RWPE2 (cell line): ENCODE data around the gene NEDD4L.
A peak's percentile ranks its signal among the peaks of the same experiment; 100 is the strongest.
"Not testable (repeated sequence)": the region's sequence is repeated elsewhere in the genome, so short reads cannot be mapped to it uniquely, and the experiment has no call there.

Experiments used
- ATAC-seq: fragments of 200-7000 bp; cut with Tn5 transposase; 3 replicates; pipeline ENCODE4 v1.9.1; 2021; ENCODE audit warnings: low read depth
- DNase-seq: peaks from one replicate; pipeline ENCODE4 v3.0.0-alpha.2; 2020; ENCODE audit warnings: low spot score
- H3K27ac ChIP-seq: fragments of 450-650 bp; 2 replicates; pipeline ENCODE4 v1.5.1; 2017; ENCODE audit warnings: mild to moderate bottlenecking; ENCODE audit not compliant: poor library complexity, severe bottlenecking
- H3K27me3 ChIP-seq: fragments of 250-450 bp; sonication (Bioruptor Pico); 2 replicates; pipeline ENCODE4 v1.5.1; 2021; ENCODE audit warnings: mild to moderate bottlenecking, moderate library complexity; ENCODE audit not compliant: insufficient read depth, poor library complexity, severe bottlenecking
- H3K36me3 ChIP-seq: fragments of 250-450 bp; sonication (Bioruptor Pico); 2 replicates; pipeline ENCODE4 v1.5.1; 2020; ENCODE audit warnings: low read depth, mild to moderate bottlenecking, moderate library complexity
- H3K4me1 ChIP-seq: fragments of 250-450 bp; sonication (Bioruptor Pico); 2 replicates; pipeline ENCODE4 v1.5.1; 2021; ENCODE audit warnings: mild to moderate bottlenecking, moderate library complexity; ENCODE audit not compliant: insufficient read depth, poor library complexity, severe bottlenecking
- H3K4me3 ChIP-seq: fragments of 250-450 bp; sonication (Bioruptor Pico); 2 replicates; pipeline ENCODE4 v1.5.1; 2021; ENCODE audit warnings: mild to moderate bottlenecking, moderate library complexity; ENCODE audit not compliant: severe bottlenecking
- H3K9me3 ChIP-seq: fragments of 250-450 bp; sonication (Bioruptor Pico); 2 replicates; pipeline ENCODE4 v1.5.1; 2021; ENCODE audit warnings: mild to moderate bottlenecking, moderate library complexity; ENCODE audit not compliant: severe bottlenecking
- CTCF ChIP-seq: fragments of 450-650 bp; IDR thresholded peaks from one replicate; pipeline ENCODE4 v1.5.1; 2017; ENCODE audit warnings: mild to moderate bottlenecking, moderate library complexity; ENCODE audit not compliant: poor library complexity, severe bottlenecking

The NEDD4L gene

GRCh38 chr18:58431215-58431614 lies 387.2 kb downstream of the NEDD4L start:
- Histone ChIP-seq H3K4me3 (no peak overlapping the region), H3K36me3 (no peaks in the 10 kb centered on the region), H3K27ac (no peak overlapping the region), H3K9me3 (no peaks in the 10 kb centered on the region), H3K4me1 (no peaks in the 10 kb centered on the region), H3K27me3 (no peaks in the 10 kb centered on the region)
- ATAC-seq: no peak
- DNase-seq: no peak
- no peak for TF ChIP-seq CTCF

GRCh38 chr18:58432050-58432727 lies 388.2 kb downstream of the NEDD4L start:
- TF ChIP-seq CTCF: no peak
- H3K36me3 ChIP-seq: no peaks in the 10 kb centered on the region
- H3K27ac ChIP-seq: no peak overlapping the region
- H3K9me3 ChIP-seq: no peaks in the 10 kb centered on the region
- H3K4me1 ChIP-seq: no peaks in the 10 kb centered on the region
- no peak overlapping the region for H3K4me3 ChIP-seq
- H3K27me3 ChIP-seq: no peaks in the 10 kb centered on the region
- DNase-seq: no peak
- no peak for ATAC-seq

GRCh38 chr18:58435221-58436005 lies 391.4 kb downstream of the NEDD4L start:
- not testable (repeated sequence) for H3K9me3 ChIP-seq, H3K36me3 ChIP-seq, DNase-seq, H3K4me1 ChIP-seq, H3K27me3 ChIP-seq, H3K4me3 ChIP-seq, H3K27ac ChIP-seq, ATAC-seq

GRCh38 chr18:58438161-58438957 lies 394.3 kb downstream of the NEDD4L start:
- no peaks in the 10 kb centered on the region for H3K9me3 ChIP-seq
- no peak overlapping the region for H3K27ac ChIP-seq
- no peak overlapping the region for H3K4me3 ChIP-seq
- no peak for TF ChIP-seq CTCF
- no peaks in the 10 kb centered on the region for H3K27me3 ChIP-seq
- ATAC-seq: peak; percentile 17; the same call in 1 of the 3 replicates
- DNase-seq: no peak
- H3K4me1 ChIP-seq: no peaks in the 10 kb centered on the region
- H3K36me3 ChIP-seq: no peaks in the 10 kb centered on the region

GRCh38 chr18:58438958-58439300 lies 394.9 kb downstream of the NEDD4L start:
- ATAC-seq: no peak
- Histone ChIP-seq H3K9me3 (no peaks in the 10 kb centered on the region), H3K27me3 (no peaks in the 10 kb centered on the region), H3K4me3 (no peak overlapping the region), H3K36me3 (no peaks in the 10 kb centered on the region), H3K27ac (no peak overlapping the region), H3K4me1 (no peaks in the 10 kb centered on the region)
- no peak for DNase-seq
- TF ChIP-seq CTCF: no peak
